Chondrocyte (in vitro differentiated cells): Measurements from ENCODE around the gene MTFR2. TPM values are rescaled to one million over a fixed set of nuclear protein-coding genes. Genes with fewer than 3 reads are reported as not detected.
A peak's percentile ranks its signal among the peaks of the same experiment; 100 is the strongest.
"Not testable (repeated sequence)": the region's sequence is repeated elsewhere in the genome, so short reads cannot be mapped to it uniquely, and the experiment has no call there.

ENCODE experiments used
- DNase-seq: peaks from one replicate; pipeline ENCODE4 v3.0.0; 2021; ENCODE audit warnings: mixed read lengths, low spot score
- H3K27ac Mint-ChIP-seq: one replicate; pipeline ENCODE4 v1.8.0; 2021; ENCODE audit warnings: mild to moderate bottlenecking, moderate library complexity, mixed read lengths; ENCODE audit not compliant: unreplicated experiment
- H3K27me3 Mint-ChIP-seq: 2 replicates; pipeline ENCODE4 v1.8.0; 2021; ENCODE audit warnings: low read depth, mixed read lengths
- H3K36me3 Mint-ChIP-seq: 2 replicates; pipeline ENCODE4 v1.8.0; 2021; ENCODE audit warnings: low read depth, mixed read lengths
- H3K4me1 Mint-ChIP-seq: 2 replicates; pipeline ENCODE4 v1.8.0; 2021; ENCODE audit warnings: low read depth, mild to moderate bottlenecking, mixed read lengths
- H3K4me3 Mint-ChIP-seq: one replicate; pipeline ENCODE4 v1.8.0; 2021; ENCODE audit warnings: mild to moderate bottlenecking, moderate library complexity, mixed read lengths; ENCODE audit not compliant: unreplicated experiment
- H3K9me3 Mint-ChIP-seq: 2 replicates; pipeline ENCODE4 v1.8.0; 2021; ENCODE audit warnings: low read depth, mixed read lengths
- total RNA-seq: library from RNA; stranded (reverse); gene quantifications from 3 replicates; pipeline ENCODE4 v1.2.1, GENCODE V29; 2021
- TF ChIP-seq, protein P1 (sequence below): fragments of 200-600 bp; sonication (generic); IDR thresholded peaks from 2 replicates; pipeline ENCODE4 v1.5.0; 2021; ENCODE audit warnings: antibody characterized with exemption, mild to moderate bottlenecking, moderate library complexity

MTFR2 gene
- total RNA-seq, 1 donor from 2014 or later = 0.85 TPM

- Mint-ChIP-seq H3K27me3 (no peaks in the 10 kb centered on the region), H3K4me3 (no peak overlapping the region), H3K36me3 (peaks cover 2% of the 10 kb centered on the region), H3K9me3 (no peaks in the 10 kb centered on the region), H3K4me1 (peaks cover 14% of the 10 kb centered on the region), H3K27ac (no peak overlapping the region)
- no peak for DNase-seq
- TF ChIP-seq, protein P1, sequence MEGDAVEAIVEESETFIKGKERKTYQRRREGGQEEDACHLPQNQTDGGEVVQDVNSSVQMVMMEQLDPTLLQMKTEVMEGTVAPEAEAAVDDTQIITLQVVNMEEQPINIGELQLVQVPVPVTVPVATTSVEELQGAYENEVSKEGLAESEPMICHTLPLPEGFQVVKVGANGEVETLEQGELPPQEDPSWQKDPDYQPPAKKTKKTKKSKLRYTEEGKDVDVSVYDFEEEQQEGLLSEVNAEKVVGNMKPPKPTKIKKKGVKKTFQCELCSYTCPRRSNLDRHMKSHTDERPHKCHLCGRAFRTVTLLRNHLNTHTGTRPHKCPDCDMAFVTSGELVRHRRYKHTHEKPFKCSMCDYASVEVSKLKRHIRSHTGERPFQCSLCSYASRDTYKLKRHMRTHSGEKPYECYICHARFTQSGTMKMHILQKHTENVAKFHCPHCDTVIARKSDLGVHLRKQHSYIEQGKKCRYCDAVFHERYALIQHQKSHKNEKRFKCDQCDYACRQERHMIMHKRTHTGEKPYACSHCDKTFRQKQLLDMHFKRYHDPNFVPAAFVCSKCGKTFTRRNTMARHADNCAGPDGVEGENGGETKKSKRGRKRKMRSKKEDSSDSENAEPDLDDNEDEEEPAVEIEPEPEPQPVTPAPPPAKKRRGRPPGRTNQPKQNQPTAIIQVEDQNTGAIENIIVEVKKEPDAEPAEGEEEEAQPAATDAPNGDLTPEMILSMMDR = no peak
Measured at GRCh38 chr6:136226674-136227377, 23.3 kb downstream of the MTFR2 start.

- peaks cover 2% of the 10 kb centered on the region for H3K36me3 Mint-ChIP-seq
- H3K4me3 Mint-ChIP-seq = no peak overlapping the region
- H3K9me3 Mint-ChIP-seq = no peaks in the 10 kb centered on the region
- H3K27ac Mint-ChIP-seq = no peak overlapping the region
- H3K27me3 Mint-ChIP-seq = no peaks in the 10 kb centered on the region
- TF ChIP-seq, protein P1 = peak; percentile 100
- peaks cover 14% of the 10 kb centered on the region for H3K4me1 Mint-ChIP-seq
- no peak for DNase-seq
Measured at GRCh38 chr6:136226027-136226673, 24.0 kb downstream of the MTFR2 start.

DNA sequence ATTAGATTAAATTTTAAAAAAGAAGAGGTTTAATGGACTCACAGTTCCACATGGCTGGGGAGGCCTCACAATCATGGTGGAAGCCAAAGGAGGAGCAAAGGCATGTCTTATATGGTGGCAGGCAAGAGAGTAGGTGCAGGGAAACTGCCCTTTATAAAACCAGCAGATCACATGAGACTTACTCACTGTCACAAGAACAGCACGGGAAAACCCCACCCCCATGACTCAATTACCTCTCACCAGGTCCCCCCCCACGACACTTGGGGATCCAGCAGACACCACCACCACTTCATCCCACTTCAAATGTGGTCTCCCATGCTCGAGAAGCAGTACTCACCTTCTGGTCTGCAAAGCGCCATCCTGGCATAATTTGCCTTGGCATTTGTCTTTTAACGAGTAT, 24.6 kb downstream of the MTFR2 start:
- TF ChIP-seq, protein P1 = no peak
- no peaks in the 10 kb centered on the region for H3K9me3 Mint-ChIP-seq
- no peak overlapping the region for H3K4me3 Mint-ChIP-seq
- H3K27me3 Mint-ChIP-seq = no peaks in the 10 kb centered on the region
- H3K36me3 Mint-ChIP-seq = peaks cover 2% of the 10 kb centered on the region
- no peak for DNase-seq
- no peak overlapping the region for H3K27ac Mint-ChIP-seq
- peaks cover 9% of the 10 kb centered on the region for H3K4me1 Mint-ChIP-seq

DNA sequence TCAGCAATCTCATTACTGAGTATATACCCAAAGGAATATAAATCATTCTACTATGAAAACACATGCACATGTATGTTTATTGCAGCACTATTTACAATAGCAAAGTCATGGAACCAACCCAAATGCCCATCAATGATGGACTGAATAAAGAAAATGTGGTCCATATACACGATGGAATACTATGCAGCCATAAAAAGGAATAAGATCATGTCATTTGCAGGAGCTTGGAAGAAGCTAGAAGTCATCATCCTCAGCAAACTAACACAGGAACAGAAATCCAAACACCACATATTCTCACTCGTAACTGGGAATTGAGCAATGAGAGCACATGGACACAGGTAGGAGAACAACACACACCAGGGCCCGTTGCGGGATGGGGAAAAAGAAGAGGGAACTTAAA, 25.1 kb downstream of the MTFR2 start:
- not testable (repeated sequence) for H3K27ac Mint-ChIP-seq, H3K4me3 Mint-ChIP-seq, H3K9me3 Mint-ChIP-seq, H3K36me3 Mint-ChIP-seq, DNase-seq, H3K4me1 Mint-ChIP-seq, H3K27me3 Mint-ChIP-seq

DNA sequence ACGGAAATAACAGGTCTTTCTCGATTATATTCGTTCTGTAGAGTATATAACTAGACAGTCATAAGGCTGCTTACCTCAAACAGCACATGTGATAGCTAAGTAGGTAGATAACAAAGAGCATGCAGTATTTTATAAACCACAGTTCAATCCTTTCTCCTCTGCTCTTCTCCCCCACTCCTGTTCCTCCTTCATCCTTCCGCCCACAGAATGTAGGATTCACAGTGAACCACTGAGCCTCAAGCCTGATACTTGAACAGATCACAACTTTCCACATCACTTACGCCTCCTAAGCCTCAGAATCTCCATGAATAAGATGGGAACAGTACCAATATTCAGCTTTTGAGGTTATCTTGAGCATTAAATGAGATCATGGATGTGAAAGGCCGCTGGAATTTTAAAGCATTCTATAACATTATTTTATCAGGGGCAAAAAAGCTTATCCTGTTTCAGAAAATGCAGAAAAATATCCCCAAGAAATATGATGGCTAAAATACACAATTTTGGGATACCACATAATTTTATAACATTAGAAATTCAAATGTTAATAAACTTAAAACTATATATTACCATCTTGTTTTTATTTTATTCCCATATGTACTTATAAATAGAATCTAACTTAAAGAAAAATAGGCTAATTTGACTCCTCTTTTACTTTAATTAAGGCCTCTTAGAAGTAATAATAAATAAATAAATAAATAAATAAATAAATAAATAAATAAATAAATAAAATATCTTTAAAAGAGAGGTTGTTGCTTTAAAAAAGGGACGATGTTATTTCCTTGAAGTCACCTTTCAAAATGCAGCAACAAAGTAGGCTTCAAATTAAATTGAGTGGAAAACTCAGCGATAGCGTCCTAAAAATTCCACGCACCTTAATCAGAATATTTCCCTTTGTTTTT, 33.4 kb downstream of the MTFR2 start:
- Mint-ChIP-seq H3K36me3 (no peaks in the 10 kb centered on the region), H3K4me1 (no peaks in the 10 kb centered on the region), H3K4me3 (no peak overlapping the region), H3K27ac (no peak overlapping the region), H3K9me3 (peaks cover 5% of the 10 kb centered on the region), H3K27me3 (no peaks in the 10 kb centered on the region)
- DNase-seq = no peak
- TF ChIP-seq, protein P1 = no peak
